Right kidney (tissue), 1 donor: ENCODE results near the gene PRKX.
"Not testable (repeated sequence)": the region's sequence is repeated elsewhere in the genome, so short reads cannot be mapped to it uniquely, and the experiment has no call there.

Experiments
- DNase-seq: peaks from one replicate; pipeline ENCODE4 v3.0.0-alpha.2; 2016

Gene PRKX

DNA sequence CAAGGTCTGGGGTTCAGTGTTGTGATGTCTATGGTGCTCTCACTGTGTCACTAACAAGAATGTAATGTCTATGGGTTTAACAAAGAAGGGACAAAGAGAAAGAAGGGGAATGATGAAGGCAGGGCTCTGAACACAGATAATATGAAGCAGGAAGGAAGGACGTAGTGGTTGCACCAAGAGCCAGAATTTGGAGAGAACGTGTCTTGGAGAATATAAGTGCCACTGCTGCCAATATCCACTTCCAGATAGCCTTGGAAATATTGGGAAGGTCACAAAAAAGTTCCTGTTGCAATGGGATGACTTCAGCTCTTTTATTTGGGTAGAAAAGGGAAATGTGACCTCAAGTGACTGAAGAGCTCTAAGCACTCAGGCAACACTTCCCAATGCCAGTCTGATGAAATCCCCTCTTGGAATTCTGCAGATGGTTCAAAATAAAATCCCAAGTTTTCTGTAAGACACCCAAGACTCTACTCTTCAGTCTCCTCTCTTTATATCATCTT lies 131.8 kb downstream of the PRKX start:
- DNase-seq, result no peak

DNA sequence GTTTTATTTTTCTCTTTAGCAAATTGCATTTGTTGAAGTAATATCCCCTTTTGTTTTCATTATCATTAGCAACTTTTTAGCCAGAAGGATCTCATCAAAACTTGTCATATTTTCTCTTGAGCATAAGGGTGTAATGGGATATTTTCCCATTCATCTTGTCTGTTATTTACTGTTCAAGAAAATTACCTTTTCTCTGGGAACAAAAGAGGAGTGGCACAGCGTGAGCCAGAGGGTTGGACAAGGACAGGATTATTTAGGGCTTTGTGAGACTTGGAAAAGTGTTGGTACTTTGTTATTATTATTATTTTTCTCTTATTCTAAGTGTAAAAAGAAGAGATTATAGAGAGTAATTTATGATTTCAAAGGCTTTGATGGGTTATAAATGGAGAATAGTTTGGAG lies 135.9 kb downstream of the PRKX start:
- DNase-seq, result no peak

DNA sequence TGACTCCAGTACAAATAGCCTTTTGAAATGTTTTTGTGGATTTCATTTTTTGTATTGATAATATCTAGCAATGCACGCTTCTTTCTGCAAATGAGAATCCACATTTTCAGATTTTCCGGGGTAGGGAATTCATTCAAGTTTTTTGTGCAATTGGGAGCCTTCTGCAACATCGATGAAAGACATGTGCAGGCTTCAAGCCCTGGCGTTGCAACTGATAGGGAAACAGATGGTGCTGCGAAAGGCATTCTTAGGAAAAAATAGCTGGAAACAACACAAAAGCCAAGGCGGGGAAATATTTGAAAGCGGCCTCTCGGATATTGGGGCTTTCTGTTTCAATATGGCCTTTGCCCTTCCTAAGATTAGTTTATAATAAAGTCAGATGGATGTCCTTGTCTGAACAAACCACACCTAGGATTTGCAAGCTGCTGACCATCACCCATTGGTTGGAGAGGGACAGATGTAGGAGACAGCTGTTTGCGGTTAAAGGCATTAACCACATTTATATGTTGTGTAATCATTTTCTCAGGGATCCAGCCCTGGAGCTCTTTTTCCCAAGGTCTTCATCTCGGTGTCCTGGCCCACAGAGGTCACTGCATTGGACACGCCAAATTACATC lies 136.5 kb downstream of the PRKX start:
- DNase-seq, result no peak

DNA sequence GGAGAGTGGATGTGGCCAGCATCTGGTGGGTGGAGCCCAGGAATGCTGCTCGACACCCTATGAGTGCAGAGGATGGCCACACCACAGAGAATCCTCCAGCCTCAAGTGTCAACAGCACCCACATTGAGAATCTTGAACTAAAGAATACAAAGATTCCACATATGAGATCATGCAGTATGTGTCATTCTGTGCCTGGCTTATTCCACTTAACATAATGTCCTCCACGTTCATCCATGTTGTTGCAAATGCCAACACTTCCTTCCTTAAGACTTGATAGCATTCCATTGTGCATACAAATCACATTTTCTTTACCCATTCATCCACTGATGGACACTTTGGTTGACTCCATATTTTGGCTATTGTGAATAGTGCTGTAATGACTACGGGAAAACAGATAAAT lies 145.8 kb downstream of the PRKX start:
- no peak for DNase-seq

DNA sequence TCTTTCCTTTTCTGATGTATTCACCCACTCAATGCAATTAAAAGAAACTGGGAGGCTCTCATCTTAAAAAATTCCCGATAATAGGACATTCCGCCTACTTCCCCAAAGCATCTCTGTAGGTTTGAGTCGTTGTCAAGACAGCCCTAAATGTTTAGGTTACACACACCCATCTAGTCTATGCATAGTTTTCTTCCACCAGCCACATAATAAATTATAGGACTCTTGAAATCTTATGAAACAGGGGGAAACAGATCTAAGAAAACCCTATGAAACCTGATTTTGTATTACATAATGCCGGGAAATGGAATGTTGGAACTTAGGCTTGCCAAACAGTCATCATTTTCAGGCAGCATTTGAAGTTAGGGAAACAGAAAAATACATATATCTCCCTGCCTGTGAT lies 150.0 kb downstream of the PRKX start:
- DNase-seq, result no peak

DNA sequence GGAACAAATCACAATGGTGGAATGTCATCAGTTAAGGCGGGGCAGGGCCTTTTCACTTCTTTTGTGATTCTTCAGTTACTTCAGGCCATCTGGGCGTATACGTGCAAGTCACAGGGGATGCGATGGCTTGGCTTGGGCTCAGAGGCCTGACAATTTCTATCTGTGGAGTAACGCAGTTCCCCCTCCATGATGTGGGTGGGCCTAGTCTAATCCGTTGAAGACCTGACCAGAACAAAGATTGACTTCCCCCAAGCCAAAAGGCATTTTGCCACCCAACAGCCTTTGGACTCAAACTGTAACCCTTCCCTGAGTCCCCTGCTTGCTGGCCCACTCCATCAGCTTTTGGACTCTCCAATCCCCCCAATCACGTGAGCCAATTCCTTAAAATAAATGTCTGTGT lies 153.4 kb downstream of the PRKX start:
- DNase-seq, result not testable (repeated sequence)
